SH-SY5Y (cell line): ENCODE data around the gene ZNF287.

Experiments used
- GATA2 ChIP-seq: IDR thresholded peaks from 2 replicates; pipeline ENCODE4 v1.6.1; 2011; ENCODE audit warnings: mild to moderate bottlenecking, low read depth, low read length
- GATA3 ChIP-seq: IDR thresholded peaks from 2 replicates; pipeline ENCODE4 v1.6.1; 2011; ENCODE audit warnings: low read depth, mild to moderate bottlenecking, low read length, moderate library complexity

The ZNF287 gene

DNA sequence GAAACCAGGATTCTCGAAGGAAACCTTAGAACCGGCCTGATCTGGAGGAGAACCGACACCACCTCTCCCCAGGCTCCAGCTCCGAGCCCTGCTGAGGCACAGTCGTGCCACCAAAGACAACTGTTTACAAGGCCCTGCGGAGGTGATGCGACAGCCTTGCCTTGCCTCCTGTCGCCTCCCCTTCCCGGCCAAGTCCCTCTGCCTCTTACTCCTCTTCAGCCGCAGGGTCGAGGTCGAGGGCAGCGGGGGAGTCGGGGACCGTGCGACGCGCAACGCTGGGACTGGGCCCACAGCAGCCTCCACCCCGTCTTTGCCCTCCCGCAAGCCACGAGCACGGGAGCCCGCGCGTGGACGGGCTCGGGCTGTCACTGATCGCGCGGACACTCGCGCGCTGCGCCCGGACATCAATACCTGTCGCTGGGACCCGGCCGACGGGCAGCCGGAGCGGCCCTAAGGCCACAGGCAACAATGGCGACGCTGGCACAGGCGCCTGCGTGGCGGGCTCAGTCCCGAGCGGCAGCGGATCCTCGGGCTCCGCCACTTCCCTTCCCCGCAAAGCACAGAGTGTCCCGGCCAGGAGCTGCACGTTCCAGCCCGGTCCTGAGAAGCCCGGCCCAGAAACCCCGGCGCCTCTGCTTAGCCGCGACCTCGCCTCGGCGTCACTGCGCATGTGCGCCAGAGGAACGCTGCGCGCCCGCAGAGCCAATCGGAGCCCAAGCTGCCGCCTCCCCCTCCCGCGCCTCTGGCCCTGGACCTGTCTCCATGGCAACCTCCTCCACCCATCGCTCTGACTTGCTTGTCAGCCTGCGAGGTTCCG, at the start of gene ZNF287:
Gene ZNF287 (minus strand): TSS at position 664 of the 817 bp plus-strand sequence. CDS start 1,473 bp downstream, outside the sequence.
- TF ChIP-seq GATA2 (no peak), GATA3 (no peak)

- TF ChIP-seq GATA2, result no peak
- TF ChIP-seq GATA3, result no peak
Measured at GRCh38 chr17:16617481-16618060, 48.6 kb upstream of the ZNF287 start.

- TF ChIP-seq GATA2, result no peak
- no peak for TF ChIP-seq GATA3
Measured at GRCh38 chr17:16599537-16599936, 30.5 kb upstream of the ZNF287 start.

GRCh38 chr17:16593356-16594102, 24.5 kb upstream of the ZNF287 start:
- TF ChIP-seq GATA3, result no peak
- TF ChIP-seq GATA2, result no peak

DNA sequence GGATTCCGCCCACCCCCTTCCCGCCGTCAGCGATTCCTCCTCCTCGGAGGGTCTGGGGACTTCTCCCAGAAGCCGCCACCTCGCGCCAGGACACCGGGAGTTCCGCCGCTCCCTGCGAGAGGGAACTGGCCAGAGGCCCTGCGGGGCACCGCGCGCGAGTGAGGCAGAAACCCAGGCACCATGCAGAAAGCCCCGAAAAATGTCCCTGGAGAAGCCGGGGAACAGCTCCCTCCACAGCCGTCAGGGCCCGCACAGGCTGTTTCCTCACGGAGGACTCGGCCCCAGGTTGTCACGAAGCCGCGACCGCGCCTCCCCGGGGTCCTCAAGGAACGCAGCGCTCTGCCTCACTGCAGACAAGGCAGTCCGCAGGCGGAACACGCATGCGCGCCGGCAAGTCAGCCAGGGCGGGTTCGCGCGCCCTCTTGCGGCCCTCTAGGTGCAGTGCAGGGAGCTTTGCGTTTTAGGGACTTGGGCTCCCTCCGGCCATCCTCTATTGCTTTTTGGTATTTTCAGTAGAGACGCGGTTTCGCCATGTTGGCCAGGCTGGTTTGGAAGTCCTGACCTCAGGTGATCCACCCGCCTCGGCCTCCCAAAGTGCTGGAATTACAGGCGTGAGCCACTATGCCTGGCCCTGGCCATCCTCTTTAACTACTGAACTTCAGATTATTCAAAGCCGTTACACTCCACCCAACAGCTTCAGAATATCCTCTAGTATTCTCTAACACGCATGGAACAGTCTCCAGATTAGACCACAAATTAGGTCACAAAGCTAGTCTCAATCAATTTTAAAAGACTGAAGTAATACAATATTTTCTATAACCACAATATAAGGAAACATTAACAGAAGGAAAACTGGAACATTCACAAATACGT, 20.3 kb upstream of the ZNF287 start:
- TF ChIP-seq GATA3 (no peak), GATA2 (no peak)

DNA sequence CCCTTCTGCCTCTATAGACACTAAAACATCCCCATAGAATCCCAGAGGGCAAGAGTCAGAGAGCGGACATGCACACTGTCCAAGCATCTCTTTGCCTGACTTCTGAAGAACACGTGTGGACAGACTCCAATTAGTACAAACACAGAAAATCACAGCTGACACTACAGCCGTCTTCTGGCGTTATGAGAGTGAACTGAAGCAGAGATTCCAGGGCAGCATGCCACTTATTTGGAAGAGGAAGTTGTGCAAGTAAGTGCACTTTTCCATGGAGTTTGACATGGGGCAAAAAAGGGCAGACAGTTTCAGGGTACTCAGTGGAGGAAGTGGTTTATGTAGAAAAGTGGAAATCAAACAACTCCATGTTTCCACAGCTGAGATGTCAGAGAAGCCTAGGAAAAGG, 16.8 kb upstream of the ZNF287 start:
- TF ChIP-seq GATA3 (no peak), GATA2 (no peak)

DNA sequence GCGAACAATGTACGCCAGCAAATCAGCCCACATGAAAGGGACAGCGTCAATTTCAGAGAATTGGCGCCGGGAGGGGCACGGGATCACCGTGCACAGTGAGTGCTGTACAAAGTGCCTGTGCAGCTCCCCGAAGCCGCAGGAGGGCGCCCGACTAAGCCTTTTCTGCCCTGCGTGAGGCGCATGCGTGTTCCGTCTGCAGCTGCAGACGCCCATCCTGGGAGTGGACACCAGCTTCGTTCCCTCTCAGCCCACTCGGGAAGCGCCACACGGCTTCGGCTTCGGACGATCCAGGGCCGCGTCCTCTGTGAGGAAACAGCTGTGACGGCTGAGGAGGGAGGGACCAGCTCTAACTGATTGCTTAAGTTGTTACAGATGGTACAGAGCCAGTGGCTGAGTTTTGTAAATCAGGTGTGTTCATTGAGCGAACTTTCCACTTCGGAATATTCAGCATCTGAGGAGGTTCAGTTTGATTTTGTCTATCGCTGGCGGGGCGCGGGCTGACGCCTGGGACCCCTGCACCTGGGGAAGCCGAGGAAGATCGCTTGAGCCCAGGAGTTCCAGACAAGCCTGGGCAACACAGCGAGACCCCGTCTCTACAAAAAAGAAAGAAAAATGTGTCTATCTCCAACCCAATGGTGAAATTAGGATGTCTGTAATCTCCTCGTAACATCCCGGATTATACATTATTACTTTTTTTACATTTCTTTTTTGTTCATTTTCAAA, 15.4 kb upstream of the ZNF287 start:
- TF ChIP-seq GATA3 (no peak), GATA2 (no peak)

DNA sequence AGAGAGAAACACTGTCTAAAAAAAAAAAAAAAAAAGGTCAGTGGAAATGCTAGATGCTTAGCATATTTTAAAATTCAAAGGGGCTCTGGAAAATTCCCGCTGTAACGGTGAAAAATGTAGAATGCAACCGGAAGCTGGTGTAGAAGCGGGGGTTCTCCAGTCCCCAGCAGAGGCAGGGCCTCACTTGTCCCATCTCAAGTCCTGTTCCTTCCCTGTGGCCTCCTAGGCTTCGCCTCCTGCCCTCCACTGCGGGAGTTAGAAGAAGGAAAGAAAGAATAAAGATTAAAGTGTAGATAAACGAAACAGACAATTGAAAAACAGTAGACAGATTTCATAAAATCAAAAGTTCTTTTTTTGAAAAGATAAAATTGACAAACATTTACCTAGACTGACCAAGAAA, 14.8 kb upstream of the ZNF287 start:
- TF ChIP-seq GATA3 (no peak), GATA2 (no peak)

- TF ChIP-seq GATA3 (no peak), GATA2 (no peak)
Measured at GRCh38 chr17:16573466-16573865, 4.5 kb upstream of the ZNF287 start.

GRCh38 chr17:16569358-16569712, 331 bp upstream of the ZNF287 start:
- TF ChIP-seq GATA3, result no peak
- TF ChIP-seq GATA2, result no peak

- no peak for TF ChIP-seq GATA3
- no peak for TF ChIP-seq GATA2
Measured at GRCh38 chr17:16552637-16553045, 16.4 kb downstream of the ZNF287 start.

DNA sequence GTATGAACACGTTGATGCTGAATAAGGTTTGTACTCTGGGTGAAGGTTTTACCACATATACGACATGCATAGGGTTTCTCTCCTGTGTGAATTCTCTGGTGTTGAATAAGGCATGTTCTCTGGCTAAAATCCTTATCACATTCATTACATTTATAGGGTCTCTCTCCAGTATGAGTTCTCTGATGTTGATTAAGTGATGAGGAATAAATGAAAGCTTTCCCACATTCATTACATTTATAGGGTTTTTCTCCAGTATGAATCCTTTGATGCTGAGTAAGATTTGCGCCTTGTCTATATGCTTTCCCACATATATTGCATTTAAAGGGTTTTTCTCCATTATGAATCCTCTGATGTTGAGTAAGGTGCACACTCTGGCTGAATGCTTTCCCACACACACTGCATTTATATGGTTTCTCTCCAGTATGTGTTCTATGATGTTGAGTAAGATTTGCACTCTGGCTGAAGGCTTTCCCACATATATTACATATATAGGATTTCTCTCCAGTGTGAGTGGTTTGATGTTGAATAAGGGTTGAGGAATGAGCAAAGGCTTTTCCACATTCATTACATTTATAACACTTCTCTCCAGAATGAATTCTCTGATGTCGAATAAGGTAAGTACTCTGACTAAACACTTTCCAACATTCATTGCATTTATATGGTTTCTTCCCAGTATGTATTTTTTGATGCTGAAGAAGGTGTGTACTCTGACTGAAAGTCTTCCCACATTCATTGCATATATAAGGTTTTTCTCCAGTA, 16.9 kb downstream of the ZNF287 start:
- TF ChIP-seq GATA2 (no peak), GATA3 (no peak)

- TF ChIP-seq GATA3, result no peak
- TF ChIP-seq GATA2, result no peak
Measured at GRCh38 chr17:16537130-16537458, 31.9 kb downstream of the ZNF287 start.
